T-cell (primary cell): Measurements from ENCODE around the gene MPIG6B. TPM values are rescaled to one million over a fixed set of nuclear protein-coding genes. Genes with fewer than 3 reads are reported as not detected.
A peak's percentile ranks its signal among the peaks of the same experiment; 100 is the strongest.
"Not testable (repeated sequence)": the region's sequence is repeated elsewhere in the genome, so short reads cannot be mapped to it uniquely, and the experiment has no call there.

ENCODE experiments used
- ATAC-seq, 4 experiments: fragments of 200-7000 bp in 3 of 4; fragments of 150-1000 bp in 1 of 4; cut with Tn5 transposase; replicated peaks in 1 of 4; 1 replicate in 3 of 4; 2 replicates in 1 of 4; pipeline ENCODE4 v1.10.0; 2021; ENCODE audit warnings: moderate library complexity in 3 of 4, mild to moderate bottlenecking in 2 of 4, moderate number of reproducible peaks in 1 of 4
- CTCF ChIA-PET, 2 donors: fragments of 300-600 bp; sonication (Branson Sonifier 250); formaldehyde crosslinking; loops; one replicate each; lab custom pipeline; 2022; ENCODE audit warnings: antibody characterized with exemption in 2 of 2; lab: Charles Lee
- POLR2A ChIA-PET, 2 donors: fragments of 300-600 bp; sonication (Branson Sonifier 250); formaldehyde crosslinking; loops; one replicate each; lab custom pipeline; 2022; ENCODE audit warnings: antibody characterized with exemption in 2 of 2; lab: Charles Lee
- DNase-seq, 35 experiments: peaks; one replicate each; pipeline versions ENCODE4 v3.0.0 to v3.0.0-alpha.2; 2013 to 2023
- H3K27ac ChIP-seq: one replicate; pipeline ENCODE4 v1.5.1; 2013; ENCODE audit warnings: low read length
- H3K27me3 ChIP-seq, 2 experiments: replicated peaks in 1 of 2; 1 replicate in 1 of 2; 2 replicates in 1 of 2; pipeline versions ENCODE4 v1.6.1 to v1.7.0; 2013; ENCODE audit warnings: low read length in 1 of 2, mixed read lengths in 1 of 2; ENCODE audit not compliant: control insufficient read depth in 2 of 2, insufficient read depth in 2 of 2; ENCODE audit errors: extremely low read depth in 1 of 2
- H3K36me3 ChIP-seq, 2 donors: 1 replicate in 1 of 2; 2 replicates in 1 of 2; pipeline versions ENCODE4 v1.6.1 to v1.7.0; 2013; ENCODE audit warnings: low read length in 1 of 2; ENCODE audit not compliant: control insufficient read depth in 2 of 2, insufficient read depth in 1 of 2; ENCODE audit errors: extremely low read depth in 1 of 2
- H3K4me1 ChIP-seq, 2 experiments: 1 replicate in 1 of 2; 2 replicates in 1 of 2; pipeline versions ENCODE4 v1.6.1 to v1.7.0; 2013; ENCODE audit warnings: low read length in 2 of 2, mixed read lengths in 1 of 2; ENCODE audit not compliant: insufficient read depth in 2 of 2, control insufficient read depth in 1 of 2; ENCODE audit errors: extremely low read depth in 1 of 2
- H3K4me3 ChIP-seq, 2 donors: 1 replicate in 1 of 2; 2 replicates in 1 of 2; pipeline versions ENCODE4 v1.5.1 to v1.7.0; 2013; ENCODE audit warnings: mild to moderate bottlenecking in 2 of 2, low read length in 1 of 2, moderate library complexity in 1 of 2; ENCODE audit not compliant: control insufficient read depth in 1 of 2; ENCODE audit errors: extremely low read depth in 1 of 2
- H3K9me3 ChIP-seq: 2 replicates; pipeline ENCODE4 v1.7.0; 2013
- H3K27ac Mint-ChIP-seq, 2 donors: one replicate each; pipeline ENCODE4 v1.8.0; 2020 to 2021; ENCODE audit warnings: mild to moderate bottlenecking in 2 of 2, mixed read lengths in 2 of 2
- H3K27me3 Mint-ChIP-seq, 2 donors: one replicate each; pipeline ENCODE4 v1.8.0; 2021 to 2022; ENCODE audit warnings: mixed read lengths in 2 of 2
- H3K36me3 Mint-ChIP-seq: one replicate; pipeline ENCODE4 v1.8.0; 2021; ENCODE audit warnings: mixed read lengths
- H3K4me1 Mint-ChIP-seq, 3 donors: one replicate each; pipeline ENCODE4 v1.8.0; 2020 to 2022; ENCODE audit warnings: mixed read lengths in 3 of 3, mild to moderate bottlenecking in 1 of 3
- H3K4me3 Mint-ChIP-seq, 3 donors: one replicate each; pipeline ENCODE4 v1.8.0; 2020 to 2022; ENCODE audit warnings: mild to moderate bottlenecking in 3 of 3, mixed read lengths in 3 of 3, moderate library complexity in 3 of 3
- H3K9me3 Mint-ChIP-seq, 3 donors: one replicate each; pipeline ENCODE4 v1.8.0; 2020 to 2022; ENCODE audit warnings: mixed read lengths in 3 of 3
- WGBS: methylation state at CpG from one replicate; pipeline ENCODE4 v1.1.5; 2013; ENCODE audit warnings: missing lambda C conversion rate; ENCODE audit not compliant: insufficient coverage; 5-methylcytosine and 5-hydroxymethylcytosine counted together
- total RNA-seq, 35 experiments: library from RNA in 6 of 35; stranded (reverse) in 6 of 35; fragments of 120-200 nt in 1 of 35; gene quantifications; one replicate each; pipeline versions ENCODE4 v1.2.1 to v1.2.4 and lab custom pipeline; 2013 to 2026

Gene MPIG6B
- total RNA-seq, 5 donors from 2014 or later (not counting 1 experiment from before 2014, with no cell fraction given) = 0.26 to 2.6 (median 0.30) TPM

- peaks cover 3% of the 10 kb centered on the region for H3K36me3 Mint-ChIP-seq
- no peaks in the 10 kb centered on the region for H3K9me3 ChIP-seq
- no peak overlapping the region for H3K4me3 Mint-ChIP-seq
- peaks cover 0 to 19% of the 10 kb centered on the region in 2 experiments for H3K27me3 ChIP-seq
- peaks cover 13 to 28% of the 10 kb centered on the region in 2 experiments for H3K4me1 ChIP-seq
- no CpG with 5 or more reads among the region's 6 CpGs for WGBS
- peaks cover 27 to 33% (median 30%) of the 10 kb centered on the region in 3 donors for H3K4me1 Mint-ChIP-seq
- H3K27ac ChIP-seq = no peak overlapping the region
- H3K36me3 ChIP-seq = no peaks in the 10 kb centered on the region
- no peaks in the 10 kb centered on the region for H3K9me3 Mint-ChIP-seq
- no peak overlapping the region for H3K27ac Mint-ChIP-seq
- POLR2A ChIA-PET = interaction anchor here (0.6 to 0.8 kb wide), 3 partner anchors 11 to 250 kb away, joined by 3 to 9 read pairs (median 4); no protein-coding TSS in a partner anchor
- H3K4me3 ChIP-seq = no peak overlapping the region
- H3K27me3 Mint-ChIP-seq = no peaks in the 10 kb centered on the region
- CTCF ChIA-PET = no interaction called here
- ATAC-seq (no peak), DNase-seq (no peak)
These were observed 17.2 kb upstream of the MPIG6B start for GRCh38 chr6:31705931-31706330.

GRCh38 chr6:31706599-31706998 lies 16.6 kb upstream of the MPIG6B start, which contains the start of gene LY6G6F:
TSS of gene LY6G6F (plus strand) at chr6:31706866. CDS start at chr6:31706907, 41 bp downstream.
- no peak for ATAC-seq
- Mint-ChIP-seq H3K36me3 (no peaks in the 10 kb centered on the region), H3K27me3 (no peaks in the 10 kb centered on the region), H3K4me3 (no peak within 1 kb of the TSS), H3K9me3 (no peaks in the 10 kb centered on the region), H3K27ac (no peak within 1 kb of the TSS), H3K4me1 (peaks cover 25 to 32% (median 30%) of the 10 kb centered on the region in 3 donors)
- ChIA-PET POLR2A (interaction anchor here (0.6 to 0.8 kb wide), 3 partner anchors 11 to 249 kb away, joined by 3 to 9 read pairs (median 4); no protein-coding TSS in a partner anchor), CTCF (interaction anchor here in 1 of 2 donors (0.6 kb wide), 1 partner anchor 123 kb away, joined by 5 read pairs; no protein-coding TSS in a partner anchor)
- Histone ChIP-seq H3K4me3 (no peak within 1 kb of the TSS), H3K36me3 (no peaks in the 10 kb centered on the region), H3K27ac (no peak within 1 kb of the TSS), H3K4me1 (peaks cover 12 to 29% of the 10 kb centered on the region in 2 experiments), H3K27me3 (peaks cover 0 to 19% of the 10 kb centered on the region in 2 experiments), H3K9me3 (no peaks in the 10 kb centered on the region)
- WGBS = no CpG with 5 or more reads among the region's 3 CpGs
- DNase-seq = no peak

GRCh38 chr6:31707701-31708100 lies 15.5 kb upstream of the MPIG6B start:
- ATAC-seq (no peak), DNase-seq (no peak)
- H3K27ac Mint-ChIP-seq = no peak overlapping the region
- Histone ChIP-seq H3K4me3 (no peak overlapping the region), H3K27ac (no peak overlapping the region), H3K4me1 (peaks cover 2 to 21% of the 10 kb centered on the region in 2 experiments), H3K27me3 (peaks cover 0 to 19% of the 10 kb centered on the region in 2 experiments), H3K9me3 (no peaks in the 10 kb centered on the region), H3K36me3 (no peaks in the 10 kb centered on the region)
- H3K36me3 Mint-ChIP-seq = no peaks in the 10 kb centered on the region
- ChIA-PET POLR2A (no interaction called here), CTCF (no interaction called here)
- no peaks in the 10 kb centered on the region for H3K27me3 Mint-ChIP-seq
- H3K9me3 Mint-ChIP-seq = no peaks in the 10 kb centered on the region
- H3K4me3 Mint-ChIP-seq = no peak overlapping the region
- peaks cover 24 to 28% (median 26%) of the 10 kb centered on the region in 3 donors for H3K4me1 Mint-ChIP-seq
- WGBS = 81% methylated on average over 3 of the region's 10 CpGs

- Mint-ChIP-seq H3K36me3 (no peaks in the 10 kb centered on the region), H3K4me3 (no peak overlapping the region), H3K9me3 (no peaks in the 10 kb centered on the region), H3K4me1 (peaks cover 21 to 26% (median 24%) of the 10 kb centered on the region in 3 donors), H3K27ac (no peak overlapping the region), H3K27me3 (no peaks in the 10 kb centered on the region)
- Histone ChIP-seq H3K9me3 (no peaks in the 10 kb centered on the region), H3K4me1 (peaks cover 5 to 21% of the 10 kb centered on the region in 2 experiments), H3K36me3 (no peaks in the 10 kb centered on the region), H3K4me3 (no peak overlapping the region), H3K27me3 (peaks cover 0 to 21% of the 10 kb centered on the region in 2 experiments), H3K27ac (no peak overlapping the region)
- DNase-seq (no peak), ATAC-seq (no peak)
- WGBS = no CpG with 5 or more reads among the region's 3 CpGs
- CTCF ChIA-PET = interaction anchor here in 1 of 2 donors (0.6 kb wide), 1 partner anchor 123 kb away, joined by 3 read pairs; no protein-coding TSS in a partner anchor
- POLR2A ChIA-PET = interaction anchor here in 1 of 2 donors (0.6 kb wide), 1 partner anchor 123 kb away, joined by 3 read pairs; no protein-coding TSS in a partner anchor
These were observed 14.9 kb upstream of the MPIG6B start for GRCh38 chr6:31708224-31708623.

- H3K27me3 ChIP-seq = peaks cover 0 to 23% of the 10 kb centered on the region in 2 experiments
- not testable (repeated sequence) for H3K9me3 Mint-ChIP-seq, H3K9me3 ChIP-seq, H3K4me3 ChIP-seq, DNase-seq, H3K4me3 Mint-ChIP-seq, H3K27me3 Mint-ChIP-seq, H3K36me3 Mint-ChIP-seq, H3K36me3 ChIP-seq, H3K27ac Mint-ChIP-seq, ATAC-seq, H3K27ac ChIP-seq
- H3K4me1 Mint-ChIP-seq = peaks cover 17 to 22% (median 21%) of the 10 kb centered on the region in 3 donors
- CTCF ChIA-PET = interaction anchor here in 1 of 2 donors (0.7 to 0.8 kb wide), 2 partner anchors 17 to 148 kb away, joined by 4 to 5 read pairs; no protein-coding TSS in a partner anchor
- WGBS = 96% methylated on average over 10 of the region's 11 CpGs
- peaks cover 10 to 17% of the 10 kb centered on the region in 2 experiments for H3K4me1 ChIP-seq
- POLR2A ChIA-PET = interaction anchor here in 1 of 2 donors (0.7 kb wide), 2 partner anchors 56 to 570 kb away, joined by 4 to 6 read pairs; no protein-coding TSS in a partner anchor
These were observed 14.0 kb upstream of the MPIG6B start for GRCh38 chr6:31709157-31709556.

GRCh38 chr6:31710523-31711219 lies 12.5 kb upstream of the MPIG6B start:
- no peaks in the 10 kb centered on the region for H3K36me3 Mint-ChIP-seq
- no peak for DNase-seq
- ChIA-PET CTCF (no interaction called here), POLR2A (no interaction called here)
- Histone ChIP-seq H3K4me3 (no peak overlapping the region), H3K9me3 (no peaks in the 10 kb centered on the region), H3K4me1 (peaks cover 12 to 18% of the 10 kb centered on the region in 2 experiments), H3K27ac (no peak overlapping the region), H3K27me3 (peaks cover 0 to 26% of the 10 kb centered on the region in 2 experiments), H3K36me3 (no peaks in the 10 kb centered on the region)
- no peak overlapping the region for H3K27ac Mint-ChIP-seq
- WGBS = 81% methylated on average over 4 of the region's 5 CpGs
- peak overlapping the region in 1 of 3 donors; percentile 10 for H3K4me3 Mint-ChIP-seq
- no peak for ATAC-seq
- peaks cover 17 to 25% (median 24%) of the 10 kb centered on the region in 3 donors for H3K4me1 Mint-ChIP-seq
- H3K27me3 Mint-ChIP-seq = no peaks in the 10 kb centered on the region
- no peaks in the 10 kb centered on the region for H3K9me3 Mint-ChIP-seq
